ENCODE results near the gene FLNC.

Gene FLNC

DNA sequence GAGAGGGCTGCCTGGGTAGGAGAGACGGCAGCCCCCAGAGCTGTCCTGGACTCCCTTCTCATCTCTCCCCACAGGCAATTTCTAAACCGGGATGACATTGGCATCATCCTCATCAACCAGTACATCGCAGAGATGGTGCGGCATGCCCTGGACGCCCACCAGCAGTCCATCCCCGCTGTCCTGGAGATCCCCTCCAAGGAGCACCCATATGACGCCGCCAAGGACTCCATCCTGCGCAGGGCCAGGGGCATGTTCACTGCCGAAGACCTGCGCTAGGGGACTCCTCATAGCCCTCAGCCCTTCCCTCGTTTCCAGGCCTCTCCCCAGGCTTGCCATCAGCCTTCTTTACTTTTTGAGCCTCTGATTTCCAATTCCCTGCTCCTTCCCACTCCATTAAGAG lies 35.1 kb downstream of the FLNC start:
- TF ChIP-seq, protein P1, sequence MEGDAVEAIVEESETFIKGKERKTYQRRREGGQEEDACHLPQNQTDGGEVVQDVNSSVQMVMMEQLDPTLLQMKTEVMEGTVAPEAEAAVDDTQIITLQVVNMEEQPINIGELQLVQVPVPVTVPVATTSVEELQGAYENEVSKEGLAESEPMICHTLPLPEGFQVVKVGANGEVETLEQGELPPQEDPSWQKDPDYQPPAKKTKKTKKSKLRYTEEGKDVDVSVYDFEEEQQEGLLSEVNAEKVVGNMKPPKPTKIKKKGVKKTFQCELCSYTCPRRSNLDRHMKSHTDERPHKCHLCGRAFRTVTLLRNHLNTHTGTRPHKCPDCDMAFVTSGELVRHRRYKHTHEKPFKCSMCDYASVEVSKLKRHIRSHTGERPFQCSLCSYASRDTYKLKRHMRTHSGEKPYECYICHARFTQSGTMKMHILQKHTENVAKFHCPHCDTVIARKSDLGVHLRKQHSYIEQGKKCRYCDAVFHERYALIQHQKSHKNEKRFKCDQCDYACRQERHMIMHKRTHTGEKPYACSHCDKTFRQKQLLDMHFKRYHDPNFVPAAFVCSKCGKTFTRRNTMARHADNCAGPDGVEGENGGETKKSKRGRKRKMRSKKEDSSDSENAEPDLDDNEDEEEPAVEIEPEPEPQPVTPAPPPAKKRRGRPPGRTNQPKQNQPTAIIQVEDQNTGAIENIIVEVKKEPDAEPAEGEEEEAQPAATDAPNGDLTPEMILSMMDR (IDR thresholded peaks at IDR 0.05; ENCODE audit: control extremely low read depth, extremely low read depth, low read depth, missing control alignments): no peak
- ChIA-PET CTCF (interaction anchor here (3.6 to 9.5 kb wide), 2 partner anchors 15 to 17 kb away, joined by 22 to 75 read pairs; no protein-coding TSS in a partner anchor), POLR2A (no interaction called here)
- no peak for DNase-seq (ENCODE audit: extremely low spot score)

DNA sequence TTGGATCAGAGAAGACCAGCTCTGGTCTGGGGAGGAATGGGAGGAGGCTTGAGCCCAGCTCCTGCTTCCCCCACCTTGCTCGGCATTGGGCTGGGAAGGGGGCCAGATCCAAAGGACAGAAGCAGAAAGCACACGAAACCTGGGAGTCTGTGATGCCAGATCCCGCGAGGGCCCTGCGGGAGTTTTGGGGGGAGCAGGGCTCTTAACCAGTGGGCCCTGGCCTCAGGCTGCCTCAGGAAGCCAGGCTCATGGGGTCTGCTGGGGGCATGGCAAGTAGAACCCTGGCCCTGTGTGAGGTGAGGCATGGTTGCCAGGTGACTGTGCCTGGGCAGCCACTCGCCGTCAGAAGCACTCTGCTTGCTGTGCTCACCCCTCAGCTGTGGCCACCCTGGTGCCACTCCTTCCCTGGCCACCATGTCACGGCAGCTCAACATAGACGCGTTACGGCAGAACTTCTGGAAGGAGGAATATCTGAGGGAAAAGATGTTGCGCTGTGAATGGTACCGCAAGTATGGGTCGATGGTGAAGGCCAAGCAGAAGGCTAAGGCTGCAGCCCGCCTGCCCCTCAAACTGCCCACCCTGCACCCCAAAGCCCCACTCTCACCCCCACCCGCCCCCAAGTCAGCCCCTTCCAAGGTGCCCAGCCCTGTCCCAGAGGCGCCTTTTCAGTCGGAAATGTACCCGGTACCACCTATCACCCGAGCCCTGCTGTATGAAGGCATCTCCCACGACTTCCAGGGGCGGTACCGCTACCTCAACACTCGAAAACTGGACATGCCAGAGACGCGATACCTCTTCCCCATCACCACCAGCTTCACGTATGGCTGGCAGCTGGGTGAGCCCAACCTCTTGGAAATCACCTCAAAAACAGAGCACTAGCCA lies 36.0 kb downstream of the FLNC start:
- DNase-seq (ENCODE audit: extremely low spot score): no peak
- TF ChIP-seq, protein P1 (IDR thresholded peaks at IDR 0.05; ENCODE audit: control extremely low read depth, extremely low read depth, low read depth, missing control alignments): no peak
- CTCF ChIA-PET: interaction anchor here (1.6 to 9.5 kb wide), 2 partner anchors 16 to 298 kb away, joined by 4 to 75 read pairs; no protein-coding TSS in a partner anchor
- POLR2A ChIA-PET: no interaction called here

DNA sequence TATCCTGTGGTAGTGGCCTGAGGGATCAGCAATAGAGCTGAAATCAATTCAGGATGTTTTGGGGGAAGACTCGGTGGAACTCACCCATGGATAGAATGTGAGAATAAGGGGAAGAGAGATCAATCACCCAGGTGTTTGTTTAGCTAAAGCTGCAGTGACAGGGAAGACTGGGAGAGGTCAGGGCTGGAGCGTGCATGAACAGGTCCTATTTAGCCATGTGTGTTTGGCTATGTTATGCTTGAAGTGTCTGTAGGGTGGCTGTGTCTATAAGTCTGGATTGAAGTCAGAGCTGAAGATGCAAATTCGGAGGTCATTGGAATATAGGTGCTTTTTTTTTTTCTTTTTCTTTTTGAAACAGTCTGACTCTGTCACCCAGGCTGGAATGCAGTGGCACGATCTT lies 37.0 kb downstream of the FLNC start:
- TF ChIP-seq, protein P1 (IDR thresholded peaks at IDR 0.05; ENCODE audit: control extremely low read depth, extremely low read depth, low read depth, missing control alignments): no peak
- ChIA-PET POLR2A (no interaction called here), CTCF (interaction anchor here (1.6 to 9.5 kb wide), 2 partner anchors 15 to 297 kb away, joined by 4 to 75 read pairs; no protein-coding TSS in a partner anchor)
- DNase-seq (ENCODE audit: extremely low spot score): no peak

DNA sequence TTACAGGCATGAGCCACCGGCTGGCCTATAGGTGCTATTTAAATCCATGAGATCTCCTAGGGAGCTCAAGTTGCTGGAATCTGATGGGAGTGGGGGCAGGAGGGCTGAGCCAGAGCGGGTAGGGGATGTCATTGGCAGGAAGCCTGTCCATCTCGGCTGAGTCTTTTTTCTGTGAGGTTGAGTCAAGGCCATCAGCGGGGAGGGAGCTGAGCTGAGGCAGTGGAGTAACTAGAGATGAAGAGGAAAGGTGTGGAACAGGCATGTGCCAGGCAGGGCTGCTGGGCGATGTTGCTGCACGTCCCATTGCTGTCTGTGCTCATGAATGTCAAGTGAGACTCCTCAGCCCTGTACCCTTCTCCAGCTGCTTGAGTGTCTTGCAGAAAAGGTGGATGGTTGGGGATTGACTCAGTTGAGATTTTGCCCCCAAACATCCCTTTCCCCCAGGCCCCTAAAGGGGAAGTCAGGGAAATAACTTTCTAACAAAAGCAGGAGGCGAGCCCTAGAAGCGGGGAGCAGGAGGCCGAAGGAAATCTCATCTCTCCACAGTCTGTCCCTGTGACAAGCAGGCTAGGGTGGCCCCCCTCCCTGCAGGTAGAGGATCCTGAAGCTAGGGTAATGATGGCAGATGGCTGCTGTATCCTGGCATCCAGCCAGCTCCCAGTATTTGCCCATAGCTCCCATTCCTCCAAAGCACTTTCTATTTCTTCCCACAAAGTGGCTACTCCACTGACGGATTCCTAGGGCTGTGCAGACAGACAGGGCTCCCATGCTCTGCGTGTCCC lies 37.8 kb downstream of the FLNC start:
- ChIA-PET CTCF (interaction anchor here (0.9 to 9.5 kb wide), 4 partner anchors 14 to 296 kb away, joined by 3 to 75 read pairs (median 4); no protein-coding TSS in a partner anchor), POLR2A (no interaction called here)
- TF ChIP-seq, protein P1 (IDR thresholded peaks at IDR 0.05; ENCODE audit: control extremely low read depth, extremely low read depth, low read depth, missing control alignments): no peak
- DNase-seq (ENCODE audit: extremely low spot score): no peak

DNA sequence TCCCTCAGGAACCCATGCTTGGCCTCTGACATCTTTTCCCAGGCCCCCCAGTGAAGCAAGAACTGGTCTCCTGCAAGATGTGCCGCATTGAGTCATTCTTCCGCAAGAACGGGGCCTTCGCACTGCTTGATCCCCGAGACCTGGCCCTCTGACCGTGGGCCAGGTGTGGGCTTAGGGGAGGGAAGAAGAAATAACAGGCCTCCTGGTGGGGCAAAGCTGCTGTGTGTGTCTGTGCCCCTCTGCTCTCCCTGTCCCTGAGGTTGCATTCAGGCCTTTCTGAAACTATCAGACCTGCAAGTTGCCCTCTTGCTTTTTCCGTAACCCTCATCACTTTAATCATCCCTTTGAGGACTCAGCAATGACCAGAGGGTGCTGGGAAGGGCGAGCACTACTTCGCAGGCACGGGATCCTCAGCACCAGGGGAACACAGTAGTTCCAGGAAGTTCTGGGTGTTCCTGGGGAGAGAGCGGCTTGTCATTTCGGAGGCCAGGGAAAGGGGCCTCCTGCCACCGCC lies 38.5 kb downstream of the FLNC start:
- ChIA-PET CTCF (interaction anchor here (0.9 to 9.5 kb wide), 3 partner anchors 13 to 67 kb away, joined by 3 to 75 read pairs (median 3); no protein-coding TSS in a partner anchor), POLR2A (no interaction called here)
- TF ChIP-seq, protein P1 (IDR thresholded peaks at IDR 0.05; ENCODE audit: control extremely low read depth, extremely low read depth, low read depth, missing control alignments): no peak
- DNase-seq (ENCODE audit: extremely low spot score): no peak

Measured in GM10248 (cell line).